ENCODE measurements around the gene TOR1B.

TOR1B gene

GRCh38 chr9:129850821-129851550 lies 48.0 kb downstream of the TOR1B start:
- Histone ChIP-seq H2AFZ (ENCODE audit: low read depth, low read length, severe bottlenecking) (no peak overlapping the region), H3K4me3 (ENCODE audit: insufficient read depth, low read length, poor library complexity, severe bottlenecking) (no peak overlapping the region), H4K20me1 (ENCODE audit: low read depth, low read length) (no peaks in the 10 kb centered on the region), H3K4me2 (ENCODE audit: low read depth, low read length, poor library complexity, severe bottlenecking) (no peak overlapping the region), H3K36me3 (ENCODE audit: low read length) (no peaks in the 10 kb centered on the region), H3K9me2 (replicated peaks; ENCODE audit: insufficient read depth, low read length) (no peaks in the 10 kb centered on the region), H3K27ac (ENCODE audit: low read depth, low read length) (no peak overlapping the region), H3K9me3 (ENCODE audit: insufficient read depth, low read length) (no peaks in the 10 kb centered on the region), H3K27me3 (ENCODE audit: low read length) (no peaks in the 10 kb centered on the region), H3K79me2 (ENCODE audit: insufficient read depth, low read length) (no peaks in the 10 kb centered on the region), H3K9ac (ENCODE audit: low read length) (no peak overlapping the region), H3F3A (ENCODE audit: insufficient read depth) (no peaks in the 10 kb centered on the region)
- TF ChIP-seq CTCF (IDR thresholded peaks at IDR 0.05; ENCODE audit: insufficient read depth, low read length, poor library complexity, severe bottlenecking) (no peak), EZH2phosphoT487 (conservative IDR thresholded peaks at IDR 0.05; ENCODE audit: low read length) (no peak)

GRCh38 chr9:129851821-129852220 lies 48.8 kb downstream of the TOR1B start:
- no peak overlapping the region for H3K4me2 ChIP-seq (ENCODE audit: low read depth, low read length, poor library complexity, severe bottlenecking)
- H3K9me3 ChIP-seq (ENCODE audit: insufficient read depth, low read length), result no peaks in the 10 kb centered on the region
- no peak overlapping the region for H2AFZ ChIP-seq (ENCODE audit: low read depth, low read length, severe bottlenecking)
- no peaks in the 10 kb centered on the region for H3K9me2 ChIP-seq (replicated peaks; ENCODE audit: insufficient read depth, low read length)
- no peaks in the 10 kb centered on the region for H3K79me2 ChIP-seq (ENCODE audit: insufficient read depth, low read length)
- no peaks in the 10 kb centered on the region for H4K20me1 ChIP-seq (ENCODE audit: low read depth, low read length)
- no peak overlapping the region for H3K27ac ChIP-seq (ENCODE audit: low read depth, low read length)
- no peaks in the 10 kb centered on the region for H3F3A ChIP-seq (ENCODE audit: insufficient read depth)
- no peak overlapping the region for H3K4me3 ChIP-seq (ENCODE audit: insufficient read depth, low read length, poor library complexity, severe bottlenecking)
- H3K27me3 ChIP-seq (ENCODE audit: low read length), result no peaks in the 10 kb centered on the region
- no peak overlapping the region for H3K9ac ChIP-seq (ENCODE audit: low read length)
- TF ChIP-seq CTCF (IDR thresholded peaks at IDR 0.05; ENCODE audit: insufficient read depth, low read length, poor library complexity, severe bottlenecking), result no peak
- no peaks in the 10 kb centered on the region for H3K36me3 ChIP-seq (ENCODE audit: low read length)

GRCh38 chr9:129852579-129852978 lies 49.6 kb downstream of the TOR1B start:
- Histone ChIP-seq H4K20me1 (ENCODE audit: low read depth, low read length) (no peaks in the 10 kb centered on the region), H3K4me2 (ENCODE audit: low read depth, low read length, poor library complexity, severe bottlenecking) (no peak overlapping the region), H3K9me3 (ENCODE audit: insufficient read depth, low read length) (no peaks in the 10 kb centered on the region), H3K79me2 (ENCODE audit: insufficient read depth, low read length) (no peaks in the 10 kb centered on the region), H3K9me2 (replicated peaks; ENCODE audit: insufficient read depth, low read length) (no peaks in the 10 kb centered on the region), H3K27me3 (ENCODE audit: low read length) (no peaks in the 10 kb centered on the region), H3K9ac (ENCODE audit: low read length) (no peak overlapping the region), H3K36me3 (ENCODE audit: low read length) (no peaks in the 10 kb centered on the region), H3F3A (ENCODE audit: insufficient read depth) (no peaks in the 10 kb centered on the region), H2AFZ (ENCODE audit: low read depth, low read length, severe bottlenecking) (no peak overlapping the region), H3K4me3 (ENCODE audit: insufficient read depth, low read length, poor library complexity, severe bottlenecking) (no peak overlapping the region), H3K27ac (ENCODE audit: low read depth, low read length) (no peak overlapping the region)
- TF ChIP-seq EZH2phosphoT487 (conservative IDR thresholded peaks at IDR 0.05; ENCODE audit: low read length), result no peak
- no peak for TF ChIP-seq CTCF (IDR thresholded peaks at IDR 0.05; ENCODE audit: insufficient read depth, low read length, poor library complexity, severe bottlenecking)
